NCI-H2171 (cell line): Measurements from ENCODE around the gene ABCB10.

Experiments used
- DNase-seq: peaks from one replicate; lab custom pipeline; 2025; lab: John Stamatoyannopoulos, UW

ABCB10 gene

GRCh38 chr1:229471175-229471574 is 87.3 kb downstream of the ABCB10 start:
- no peak for DNase-seq

- no peak for DNase-seq
Measured at GRCh38 chr1:229470406-229471043, 88.0 kb downstream of the ABCB10 start.

GRCh38 chr1:229466887-229467286 is 91.6 kb downstream of the ABCB10 start:
- no peak for DNase-seq
